ENCODE results near the gene ERC2.

The ERC2 gene

GRCh38 chr3:55477306-55478303 is 990.7 kb downstream of the ERC2 start:
- H3K9me3 Mint-ChIP-seq: no peaks in the 10 kb centered on the region
- peaks cover 53% of the 10 kb centered on the region for H3K4me1 Mint-ChIP-seq (ENCODE audit: low read depth)
- no peak overlapping the region for H3K27ac Mint-ChIP-seq
- intact Hi-C loops (cut with micrococcal nuclease): no loop called here
- no peak overlapping the region for H3K4me3 Mint-ChIP-seq
- H3K36me3 Mint-ChIP-seq (ENCODE audit: low read depth): peaks cover 66% of the 10 kb centered on the region
- peaks cover 27% of the 10 kb centered on the region for H3K27me3 Mint-ChIP-seq

- Mint-ChIP-seq H3K4me3 (no peak overlapping the region), H3K27me3 (peaks cover 21% of the 10 kb centered on the region), H3K4me1 (ENCODE audit: low read depth) (peaks cover 44% of the 10 kb centered on the region), H3K36me3 (ENCODE audit: low read depth) (peaks cover 77% of the 10 kb centered on the region), H3K9me3 (no peaks in the 10 kb centered on the region), H3K27ac (no peak overlapping the region)
- intact Hi-C loops (cut with micrococcal nuclease): no loop called here
Measured at GRCh38 chr3:55476515-55476914, 991.8 kb downstream of the ERC2 start.

- no peaks in the 10 kb centered on the region for H3K9me3 Mint-ChIP-seq
- H3K4me1 Mint-ChIP-seq (ENCODE audit: low read depth): peaks cover 32% of the 10 kb centered on the region
- intact Hi-C loops (cut with micrococcal nuclease): no loop called here
- H3K4me3 Mint-ChIP-seq: no peak overlapping the region
- H3K36me3 Mint-ChIP-seq (ENCODE audit: low read depth): peaks cover 88% of the 10 kb centered on the region
- H3K27ac Mint-ChIP-seq: peak overlapping the region; percentile 1
- H3K27me3 Mint-ChIP-seq: peaks cover 9% of the 10 kb centered on the region
Measured at GRCh38 chr3:55474213-55474632, 994.0 kb downstream of the ERC2 start.

GRCh38 chr3:55473788-55474187 is 994.5 kb downstream of the ERC2 start:
- peaks cover 91% of the 10 kb centered on the region for H3K36me3 Mint-ChIP-seq (ENCODE audit: low read depth)
- H3K4me3 Mint-ChIP-seq: no peak overlapping the region
- H3K27me3 Mint-ChIP-seq: peaks cover 9% of the 10 kb centered on the region
- peaks cover 32% of the 10 kb centered on the region for H3K4me1 Mint-ChIP-seq (ENCODE audit: low read depth)
- intact Hi-C loops (cut with micrococcal nuclease): no loop called here
- peak overlapping the region; percentile 1 for H3K27ac Mint-ChIP-seq
- H3K9me3 Mint-ChIP-seq: no peaks in the 10 kb centered on the region

GRCh38 chr3:55471522-55472280 is 996.6 kb downstream of the ERC2 start:
- H3K36me3 Mint-ChIP-seq (ENCODE audit: low read depth): peaks cover 86% of the 10 kb centered on the region
- no peaks in the 10 kb centered on the region for H3K9me3 Mint-ChIP-seq
- H3K4me1 Mint-ChIP-seq (ENCODE audit: low read depth): peaks cover 19% of the 10 kb centered on the region
- H3K27me3 Mint-ChIP-seq: peaks cover 4% of the 10 kb centered on the region
- no peak overlapping the region for H3K27ac Mint-ChIP-seq
- H3K4me3 Mint-ChIP-seq: no peak overlapping the region
- intact Hi-C loops (cut with micrococcal nuclease): no loop called here

GRCh38 chr3:55471084-55471483 is 997.2 kb downstream of the ERC2 start:
- Mint-ChIP-seq H3K4me1 (ENCODE audit: low read depth) (peaks cover 14% of the 10 kb centered on the region), H3K4me3 (no peak overlapping the region), H3K27me3 (peaks cover 4% of the 10 kb centered on the region), H3K27ac (no peak overlapping the region), H3K36me3 (ENCODE audit: low read depth) (peaks cover 80% of the 10 kb centered on the region), H3K9me3 (no peaks in the 10 kb centered on the region)
- intact Hi-C loops (cut with micrococcal nuclease): no loop called here

GRCh38 chr3:55469957-55470526 is 998.2 kb downstream of the ERC2 start:
- no peaks in the 10 kb centered on the region for H3K9me3 Mint-ChIP-seq
- peaks cover 4% of the 10 kb centered on the region for H3K27me3 Mint-ChIP-seq
- H3K36me3 Mint-ChIP-seq (ENCODE audit: low read depth): peaks cover 77% of the 10 kb centered on the region
- intact Hi-C loops (cut with micrococcal nuclease): no loop called here
- H3K4me3 Mint-ChIP-seq: no peak overlapping the region
- H3K4me1 Mint-ChIP-seq (ENCODE audit: low read depth): peaks cover 12% of the 10 kb centered on the region
- H3K27ac Mint-ChIP-seq: no peak overlapping the region

- Mint-ChIP-seq H3K27ac (no peak overlapping the region), H3K27me3 (no peaks in the 10 kb centered on the region), H3K36me3 (ENCODE audit: low read depth) (peaks cover 66% of the 10 kb centered on the region), H3K4me1 (ENCODE audit: low read depth) (peaks cover 5% of the 10 kb centered on the region), H3K4me3 (no peak overlapping the region), H3K9me3 (no peaks in the 10 kb centered on the region)
- intact Hi-C loops (cut with micrococcal nuclease): no loop called here
Measured at GRCh38 chr3:55468251-55468650, 1000.0 kb downstream of the ERC2 start.

- intact Hi-C loops (cut with micrococcal nuclease): no loop called here
- no peak overlapping the region for H3K27ac Mint-ChIP-seq
Measured at GRCh38 chr3:55467099-55467498, 1001.2 kb downstream of the ERC2 start.

GRCh38 chr3:55466526-55466925 is 1001.7 kb downstream of the ERC2 start:
- H3K36me3 Mint-ChIP-seq (ENCODE audit: low read depth): peaks cover 49% of the 10 kb centered on the region
- H3K27ac Mint-ChIP-seq: no peak overlapping the region
- H3K4me1 Mint-ChIP-seq (ENCODE audit: low read depth): no peaks in the 10 kb centered on the region
- H3K4me3 Mint-ChIP-seq: no peak overlapping the region
- H3K9me3 Mint-ChIP-seq: no peaks in the 10 kb centered on the region
- no peaks in the 10 kb centered on the region for H3K27me3 Mint-ChIP-seq
- intact Hi-C loops (cut with micrococcal nuclease): no loop called here

More at GRCh38 chr3:55467099-55467498, 1001.2 kb downstream of the ERC2 start:
- no peak overlapping the region for H3K4me3 Mint-ChIP-seq
- H3K36me3 Mint-ChIP-seq (ENCODE audit: low read depth): peaks cover 55% of the 10 kb centered on the region
- no peaks in the 10 kb centered on the region for H3K9me3 Mint-ChIP-seq
- H3K4me1 Mint-ChIP-seq (ENCODE audit: low read depth): no peaks in the 10 kb centered on the region
- no peaks in the 10 kb centered on the region for H3K27me3 Mint-ChIP-seq

GRCh38 chr3:55461896-55462295 is 1006.4 kb downstream of the ERC2 start:
- H3K27me3 Mint-ChIP-seq: no peaks in the 10 kb centered on the region
- H3K27ac Mint-ChIP-seq: no peak overlapping the region
- intact Hi-C loops (cut with micrococcal nuclease): no loop called here
- H3K4me1 Mint-ChIP-seq (ENCODE audit: low read depth): no peaks in the 10 kb centered on the region
- no peak overlapping the region for H3K4me3 Mint-ChIP-seq
- H3K36me3 Mint-ChIP-seq (ENCODE audit: low read depth): peaks cover 13% of the 10 kb centered on the region
- H3K9me3 Mint-ChIP-seq: no peaks in the 10 kb centered on the region

- intact Hi-C loops (cut with micrococcal nuclease): no loop called here
- Mint-ChIP-seq H3K9me3 (no peaks in the 10 kb centered on the region), H3K27me3 (no peaks in the 10 kb centered on the region), H3K36me3 (ENCODE audit: low read depth) (peaks cover 4% of the 10 kb centered on the region), H3K4me1 (ENCODE audit: low read depth) (no peaks in the 10 kb centered on the region), H3K4me3 (no peak overlapping the region), H3K27ac (no peak overlapping the region)
Measured at GRCh38 chr3:55459838-55460237, 1008.4 kb downstream of the ERC2 start.
